HG02884 (cell line): Measurements from ENCODE around the gene C5orf63.
"Not testable (repeated sequence)": the region's sequence is repeated elsewhere in the genome, so short reads cannot be mapped to it uniquely, and the experiment has no call there.

Source experiments
- ATAC-seq: cut with Tn5 transposase; IDR thresholded peaks from one replicate; pipeline ENCODE4 v1.9.1; 2021; ENCODE audit warnings: mild to moderate bottlenecking, moderate library complexity; ENCODE audit not compliant: unreplicated experiment

C5orf63 gene

DNA sequence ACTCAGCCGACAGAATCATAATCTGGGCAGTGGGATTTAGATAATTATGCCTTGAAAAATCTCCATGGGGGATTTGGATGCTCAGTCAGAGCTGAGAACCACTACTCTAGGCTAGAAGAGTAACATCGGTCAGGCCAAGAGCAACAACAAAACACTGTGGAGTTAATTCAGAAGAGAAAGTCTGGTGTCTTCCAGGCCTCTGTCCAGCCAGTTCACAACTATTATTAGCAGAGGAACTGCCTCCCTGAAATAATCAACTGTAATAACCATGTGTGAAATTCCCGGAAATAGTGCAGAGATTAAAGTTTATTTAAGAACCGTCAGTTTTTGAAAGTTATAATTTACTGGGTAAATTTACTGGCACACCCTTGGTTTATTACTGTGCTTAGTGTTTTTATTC, 34.8 kb downstream of the C5orf63 start:
- ATAC-seq = no peak

DNA sequence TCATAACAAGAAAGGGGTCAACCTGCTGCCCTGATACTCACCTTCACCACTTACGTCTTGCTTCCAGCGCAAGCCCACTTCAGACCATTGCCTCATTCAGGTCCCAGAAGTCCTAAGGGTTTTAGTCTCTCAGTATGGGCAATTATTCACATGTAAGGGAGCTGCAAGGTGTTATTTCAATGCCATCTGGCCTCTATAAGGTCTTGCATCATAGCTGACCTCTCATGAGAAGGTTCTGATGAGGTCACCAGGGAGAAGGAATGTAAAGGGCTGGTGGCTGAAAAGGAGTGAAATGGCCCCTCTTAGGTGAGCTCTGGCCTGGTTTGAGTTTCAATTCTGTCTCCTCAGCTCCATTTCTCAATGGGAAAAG, 41.5 kb downstream of the C5orf63 start:
- no peak for ATAC-seq

DNA sequence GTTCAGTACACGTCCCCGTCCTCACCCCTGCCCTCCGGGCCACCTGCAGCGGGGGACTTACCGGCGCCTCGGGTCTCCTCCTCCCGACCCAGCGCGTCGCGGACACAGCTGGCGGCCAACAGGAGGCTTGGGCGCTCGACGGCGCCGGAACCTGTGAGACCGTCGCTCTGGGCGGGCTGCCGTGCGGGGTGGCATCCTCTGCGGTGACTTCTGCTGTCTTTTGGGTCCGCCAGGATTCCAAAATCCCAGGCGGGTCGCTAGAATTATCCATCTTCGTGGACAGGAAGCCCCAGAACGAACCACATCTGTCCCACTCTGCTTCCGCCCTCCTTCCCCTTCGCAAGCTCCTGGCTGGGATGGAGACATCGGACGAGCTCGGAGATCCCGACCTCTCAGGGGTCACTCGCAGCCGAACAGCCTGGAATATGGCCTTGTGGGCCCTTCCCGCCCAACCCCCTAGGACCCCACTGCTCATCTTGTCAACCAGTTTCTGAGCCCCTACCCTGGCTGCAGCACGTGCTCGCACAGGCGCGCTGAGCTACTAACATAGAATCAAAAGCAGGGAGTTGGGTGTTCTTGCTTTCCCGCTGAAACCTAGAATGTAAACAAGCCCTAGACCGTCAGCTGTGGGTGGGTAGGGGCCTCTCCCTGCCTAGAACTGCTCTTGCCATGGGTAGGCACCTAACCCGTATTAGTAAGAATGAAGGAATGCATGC, 42.0 kb downstream of the C5orf63 start:
- ATAC-seq = no peak

DNA sequence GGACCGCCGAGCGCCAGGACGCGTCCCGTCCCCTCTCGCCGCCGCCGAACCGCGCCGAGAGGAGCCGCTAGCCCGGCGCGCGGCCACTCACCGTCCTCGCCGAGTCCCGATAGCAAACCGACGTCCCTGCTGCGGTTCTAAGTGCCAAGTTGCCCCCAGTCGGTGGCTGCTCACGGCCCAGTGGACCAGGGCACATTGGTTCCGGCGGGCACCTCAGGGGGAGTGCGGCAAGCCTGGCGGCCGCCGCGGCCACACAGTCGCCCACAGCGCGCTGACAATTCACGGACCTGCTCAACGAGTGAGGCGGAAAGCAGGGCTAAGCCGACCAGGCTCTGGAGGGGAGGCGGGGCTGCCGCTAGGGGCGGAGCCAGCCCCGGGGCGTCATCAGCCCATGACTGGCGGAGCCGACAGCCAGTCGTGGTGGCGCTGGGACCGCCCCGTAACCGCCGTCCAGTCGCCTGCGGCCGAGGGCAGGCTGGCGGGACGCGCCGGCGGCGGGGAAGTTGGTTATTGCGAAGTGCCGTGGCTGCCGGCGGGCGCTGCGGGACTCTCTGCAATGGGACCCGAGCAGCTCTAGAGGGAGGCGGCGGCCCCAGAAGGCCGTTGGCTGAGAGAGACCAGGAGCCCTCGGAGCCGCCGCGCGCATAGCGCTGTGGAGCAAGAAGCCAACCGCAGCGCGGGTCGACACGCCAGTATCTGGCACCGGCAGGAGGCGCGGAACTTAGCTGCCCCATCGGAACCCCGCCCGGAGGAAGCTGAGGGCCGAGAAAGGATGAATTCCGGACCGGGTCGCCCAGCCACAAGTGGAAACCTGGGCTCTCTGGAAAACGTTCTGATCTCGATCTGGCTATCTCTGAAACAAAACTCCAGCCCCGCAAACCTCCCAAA, 42.8 kb downstream of the C5orf63 start, which contains the start of gene MARCHF3:
Gene MARCHF3, minus strand, starts transcription at position 300 of the 888 bp plus-strand sequence. CDS start 112,387 bp downstream, outside the sequence.
- ATAC-seq = peak; percentile 93

DNA sequence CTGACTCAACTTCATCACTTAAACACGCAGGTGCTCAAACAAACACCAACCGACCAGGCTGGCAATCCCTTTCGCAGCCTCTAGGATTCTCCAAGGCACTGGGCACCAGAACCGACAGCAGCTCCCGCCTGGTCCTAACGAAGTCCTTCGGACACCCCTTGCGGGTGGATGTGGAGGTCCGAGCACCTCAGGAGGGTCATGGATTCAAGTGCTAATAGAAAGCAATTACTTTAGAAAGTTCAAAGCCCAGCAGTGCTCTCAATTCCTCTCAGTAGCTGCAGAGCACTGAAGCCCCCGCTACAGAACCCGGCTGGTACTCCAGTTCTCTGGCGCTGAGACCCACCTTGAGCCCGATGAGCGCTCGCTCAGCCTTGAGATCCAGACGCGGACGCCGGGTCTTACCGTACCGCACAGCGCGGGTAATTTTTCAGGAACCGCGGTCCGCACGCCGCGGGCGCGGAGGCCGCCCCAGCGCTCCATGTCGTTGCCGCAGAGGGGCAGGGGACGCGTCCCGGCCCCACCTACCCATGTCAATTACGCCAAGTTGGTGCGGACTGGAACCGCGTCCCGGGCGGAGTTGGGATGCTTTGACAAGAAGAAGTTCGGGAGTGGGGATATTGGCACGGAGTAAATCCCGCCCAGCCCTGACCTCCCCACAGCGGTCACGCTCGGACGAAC, 43.6 kb downstream of the C5orf63 start:
- peak; percentile 18 for ATAC-seq

DNA sequence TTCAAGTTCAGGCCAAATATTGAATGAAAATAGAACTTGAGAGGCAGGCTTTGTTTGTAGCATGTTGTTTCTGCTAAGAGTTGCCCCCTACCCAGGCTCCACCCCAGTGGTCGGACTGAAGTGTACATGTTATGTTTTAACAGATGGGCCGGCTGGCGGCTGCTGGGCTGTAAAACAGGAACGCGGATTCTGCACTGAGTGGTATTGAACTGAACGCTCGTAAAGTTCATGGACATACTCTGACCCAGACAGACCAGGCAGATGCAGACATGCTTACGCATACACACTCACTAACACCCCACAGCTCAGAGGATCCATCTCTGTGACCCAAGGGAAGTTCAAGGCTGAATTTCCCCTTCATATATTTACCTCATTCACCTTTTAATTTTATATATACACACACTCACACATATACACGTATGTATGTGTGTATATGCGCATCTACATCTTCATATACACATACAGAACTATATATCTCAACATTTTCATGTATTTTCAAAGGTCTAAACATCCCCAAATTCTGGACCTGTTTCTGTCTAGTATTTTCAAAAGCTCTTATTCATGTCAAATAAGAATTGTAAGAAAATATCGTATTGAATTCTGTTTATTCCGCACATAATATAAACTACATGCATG, 44.4 kb downstream of the C5orf63 start:
- ATAC-seq = no peak

DNA sequence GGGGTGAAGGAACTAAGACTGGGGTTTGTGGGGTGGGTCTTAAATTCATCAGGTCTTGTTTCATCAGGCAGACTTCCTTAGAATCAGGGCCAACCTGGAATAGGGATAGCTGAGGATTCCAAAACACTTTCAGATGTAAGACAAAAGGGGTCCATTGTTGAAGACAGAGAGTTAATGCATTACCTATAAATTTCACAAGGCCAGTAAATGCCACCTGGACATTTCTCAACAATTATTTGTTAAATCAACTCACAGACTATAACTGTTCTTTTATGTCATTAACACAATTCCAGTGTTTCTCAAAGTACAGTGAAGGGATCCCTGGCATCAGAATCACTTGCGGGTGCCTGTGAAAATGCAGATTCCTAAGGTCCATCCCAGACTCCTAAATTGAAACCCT, 45.8 kb downstream of the C5orf63 start:
- ATAC-seq = no peak

DNA sequence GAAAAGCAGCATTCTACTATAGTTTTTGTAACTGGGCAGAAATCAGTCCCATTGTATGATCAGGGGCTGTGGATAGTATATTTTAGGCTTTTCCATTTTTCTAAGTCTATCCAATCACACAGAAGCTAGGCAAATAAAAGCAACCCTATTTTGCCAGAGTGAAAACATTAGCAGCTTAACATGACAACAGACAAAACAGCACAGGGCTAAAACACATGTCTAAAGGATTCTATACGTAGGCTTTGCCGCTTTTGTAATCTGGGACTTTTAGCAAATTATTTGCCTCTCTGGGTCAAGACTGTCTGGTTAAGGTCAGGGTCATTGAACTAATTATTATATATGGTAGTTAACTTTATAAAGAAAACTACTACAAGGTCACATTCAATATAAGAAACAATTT, 47.1 kb downstream of the C5orf63 start:
- no peak for ATAC-seq

DNA sequence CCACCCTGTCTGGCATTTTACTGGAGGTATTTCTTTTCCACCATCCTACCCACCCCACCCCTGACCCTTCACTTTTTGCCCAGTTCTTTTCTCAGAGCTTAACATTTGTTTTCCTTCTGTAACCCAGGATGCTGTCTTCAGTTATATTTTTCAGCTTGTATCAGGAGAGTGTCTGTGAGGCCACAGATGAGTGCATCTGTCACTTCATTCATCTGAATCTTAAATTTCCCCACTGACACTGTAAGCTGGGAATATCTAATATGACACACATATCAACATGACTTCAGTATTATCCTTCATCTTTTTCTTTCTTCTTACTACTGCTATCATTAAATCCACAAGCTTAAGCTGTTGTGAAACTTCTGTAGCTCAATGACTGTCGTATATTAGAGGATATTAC, 47.8 kb downstream of the C5orf63 start:
- no peak for ATAC-seq

DNA sequence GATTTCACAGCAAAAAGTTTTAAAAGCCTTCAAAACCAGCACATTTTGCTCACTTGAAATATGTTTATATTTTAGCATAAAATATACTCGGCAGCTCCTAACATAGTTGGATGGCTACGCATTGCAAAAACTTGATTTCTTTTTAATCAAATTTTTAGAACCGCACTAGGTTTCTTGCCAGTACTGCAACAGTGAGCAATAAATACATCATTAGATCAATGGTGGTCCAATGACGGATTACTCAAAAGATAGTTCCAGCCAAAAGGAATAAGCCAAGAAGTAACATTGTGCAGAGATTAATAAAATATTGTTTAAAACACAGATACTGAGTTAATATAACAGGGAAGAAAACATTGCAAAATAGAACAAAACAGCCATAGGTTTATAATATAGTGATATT, 48.5 kb downstream of the C5orf63 start:
- no peak for ATAC-seq

DNA sequence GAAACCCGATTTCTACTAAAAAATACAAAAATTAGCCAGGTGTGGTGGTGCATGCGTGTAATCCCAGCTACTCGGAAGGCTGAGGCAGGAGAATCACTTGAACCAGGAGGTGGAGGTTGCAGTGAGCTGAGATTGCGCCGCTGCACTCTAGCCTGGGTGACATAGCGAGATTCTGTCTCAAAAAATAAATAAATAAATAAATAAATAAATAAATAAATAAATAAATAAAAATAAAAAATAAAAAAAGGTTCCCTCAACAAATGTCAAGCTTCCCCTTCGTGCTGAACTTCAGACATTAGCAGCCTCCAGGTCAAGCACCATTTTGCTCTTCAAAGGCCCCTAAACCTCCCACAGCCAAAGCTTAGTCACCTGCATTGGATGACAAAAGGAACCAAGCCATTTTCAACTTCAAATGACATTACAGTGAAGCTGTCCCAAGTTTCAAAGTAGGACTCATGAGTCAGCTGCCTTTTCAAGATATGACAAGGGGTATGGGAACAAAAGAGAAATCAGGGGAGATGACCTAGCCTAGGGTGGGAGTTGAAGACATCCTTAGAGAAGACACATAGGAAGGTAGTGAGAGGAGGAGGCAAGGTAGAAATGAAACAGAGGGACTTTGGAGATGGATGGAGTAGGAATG, 49.6 kb downstream of the C5orf63 start:
- not testable (repeated sequence) for ATAC-seq

DNA sequence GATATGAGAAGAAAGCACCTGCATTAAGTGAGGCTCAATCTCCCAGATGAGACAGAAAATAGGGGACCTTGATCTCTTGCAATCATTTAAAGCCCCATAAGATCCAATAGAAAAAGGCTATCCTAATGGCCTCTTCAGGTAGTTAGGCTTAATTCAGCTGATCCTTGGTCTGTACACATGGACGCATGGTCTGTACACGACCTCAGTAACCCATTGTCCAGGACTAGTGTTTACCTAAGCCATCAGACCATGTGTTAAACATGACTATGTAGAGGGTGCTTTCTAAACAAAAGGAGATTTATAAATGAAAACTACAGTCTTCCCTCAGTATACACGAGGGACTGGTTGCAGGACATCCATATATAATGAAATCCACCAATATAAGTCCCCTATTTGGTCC, 50.5 kb downstream of the C5orf63 start:
- no peak for ATAC-seq

DNA sequence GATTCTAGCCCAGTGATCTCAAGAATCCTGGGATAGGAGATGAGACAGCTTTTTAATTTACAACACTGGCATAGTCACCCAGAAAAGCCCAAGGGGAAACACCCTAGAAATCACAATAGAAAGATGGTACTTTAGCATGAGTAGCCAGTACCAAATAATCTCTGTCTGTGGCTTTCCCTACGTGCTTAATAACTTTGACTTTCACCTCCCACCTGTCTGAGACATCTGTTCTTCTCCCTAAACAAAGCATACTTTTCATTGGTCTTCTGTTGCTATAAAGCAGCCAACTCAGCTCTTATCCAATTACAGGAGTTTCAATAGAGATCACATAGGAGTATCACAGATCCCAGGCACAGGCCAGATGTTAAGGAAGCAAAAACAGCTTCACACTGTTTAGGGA, 53.4 kb downstream of the C5orf63 start:
- peak; percentile 69 for ATAC-seq

DNA sequence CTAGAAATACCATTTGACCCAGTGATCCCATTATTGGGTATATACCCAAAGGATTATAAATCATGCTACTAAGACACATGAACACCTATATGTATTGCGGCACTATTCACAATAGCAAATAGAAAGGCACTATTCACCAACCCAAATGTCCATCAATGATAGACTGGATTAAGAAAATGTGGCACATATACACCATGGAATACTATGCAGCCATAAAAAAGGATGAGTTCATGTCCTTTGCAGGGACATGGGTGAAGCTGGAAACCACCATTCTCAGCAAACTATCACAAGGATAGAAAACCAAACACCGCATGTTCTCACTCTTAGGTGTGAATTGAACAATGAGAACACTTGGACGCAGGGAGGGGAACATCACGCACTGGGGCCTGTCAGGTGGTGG, 56.6 kb downstream of the C5orf63 start:
- not testable (repeated sequence) for ATAC-seq

DNA sequence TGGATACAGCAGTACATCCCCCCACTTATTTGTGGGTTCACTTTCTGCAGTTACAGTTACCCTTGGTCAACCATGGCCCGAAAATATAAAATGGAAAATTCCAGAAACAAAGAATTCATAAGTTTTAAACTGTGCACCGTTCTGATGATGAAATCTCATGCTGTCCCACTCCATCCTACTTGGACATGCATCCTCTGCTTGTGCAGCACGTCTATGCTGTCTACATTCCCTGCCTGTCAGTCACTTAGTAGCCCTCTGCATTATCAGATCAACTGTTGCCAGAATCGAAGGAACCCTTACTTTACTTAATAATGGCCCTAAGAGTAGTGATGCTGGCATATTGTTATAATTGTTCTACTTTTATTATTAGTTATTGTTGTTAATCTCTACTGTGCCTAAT, 57.6 kb downstream of the C5orf63 start:
- no peak for ATAC-seq

DNA sequence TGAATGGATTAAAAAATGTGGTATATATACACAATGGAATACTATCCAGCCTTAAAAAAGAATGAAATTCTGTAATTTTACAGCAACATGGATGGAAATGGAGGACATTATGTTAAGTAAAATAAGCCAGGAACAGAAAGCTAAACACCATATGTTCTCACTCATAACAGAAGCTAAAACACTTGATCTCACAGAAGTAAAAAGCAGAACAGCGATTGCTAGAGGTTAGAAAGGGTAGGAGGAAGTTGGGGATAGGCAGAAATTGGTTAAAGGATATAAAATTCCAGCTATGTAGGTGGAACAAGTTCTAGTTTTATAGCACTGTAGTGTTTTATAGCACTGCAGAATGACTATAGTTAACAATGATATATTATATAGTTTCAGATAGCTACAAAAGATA, 58.7 kb downstream of the C5orf63 start:
- ATAC-seq = peak; percentile 43

DNA sequence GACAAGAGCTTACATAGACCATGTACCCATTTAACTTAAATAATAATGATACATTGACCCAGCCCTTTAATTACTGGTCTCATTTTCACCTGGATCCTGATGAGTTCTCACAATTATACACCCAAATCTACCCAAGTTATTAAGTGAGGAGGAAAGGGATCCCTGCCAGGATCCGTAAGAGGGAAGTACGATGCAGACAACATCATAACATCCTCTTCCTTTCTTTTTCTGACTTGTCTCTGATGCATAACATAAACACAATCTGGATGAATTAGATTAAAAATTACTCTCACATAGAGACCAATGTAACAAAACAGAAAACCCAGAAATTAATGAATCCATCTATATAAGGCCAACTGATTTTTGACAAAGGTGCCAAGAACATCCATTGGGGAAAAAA, 59.9 kb downstream of the C5orf63 start:
- ATAC-seq = no peak

DNA sequence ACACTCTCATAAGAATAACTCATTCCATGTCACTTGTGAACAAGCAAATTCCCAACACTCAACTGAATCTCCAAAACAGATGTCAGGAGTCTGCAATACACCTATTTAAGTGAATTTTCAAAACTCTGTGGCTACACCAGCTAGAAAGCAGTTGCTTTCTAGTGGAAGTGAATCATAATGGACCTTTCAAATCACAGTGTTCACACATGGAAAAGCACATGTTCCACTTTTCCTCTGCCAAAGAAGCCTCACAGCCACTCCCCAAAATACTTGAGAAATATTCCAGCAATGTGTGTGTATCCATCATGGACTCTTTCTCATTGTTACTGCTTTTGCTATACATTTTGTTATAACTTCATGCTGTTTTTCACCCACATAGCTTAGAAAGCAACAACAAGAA, 60.4 kb downstream of the C5orf63 start:
- no peak for ATAC-seq

DNA sequence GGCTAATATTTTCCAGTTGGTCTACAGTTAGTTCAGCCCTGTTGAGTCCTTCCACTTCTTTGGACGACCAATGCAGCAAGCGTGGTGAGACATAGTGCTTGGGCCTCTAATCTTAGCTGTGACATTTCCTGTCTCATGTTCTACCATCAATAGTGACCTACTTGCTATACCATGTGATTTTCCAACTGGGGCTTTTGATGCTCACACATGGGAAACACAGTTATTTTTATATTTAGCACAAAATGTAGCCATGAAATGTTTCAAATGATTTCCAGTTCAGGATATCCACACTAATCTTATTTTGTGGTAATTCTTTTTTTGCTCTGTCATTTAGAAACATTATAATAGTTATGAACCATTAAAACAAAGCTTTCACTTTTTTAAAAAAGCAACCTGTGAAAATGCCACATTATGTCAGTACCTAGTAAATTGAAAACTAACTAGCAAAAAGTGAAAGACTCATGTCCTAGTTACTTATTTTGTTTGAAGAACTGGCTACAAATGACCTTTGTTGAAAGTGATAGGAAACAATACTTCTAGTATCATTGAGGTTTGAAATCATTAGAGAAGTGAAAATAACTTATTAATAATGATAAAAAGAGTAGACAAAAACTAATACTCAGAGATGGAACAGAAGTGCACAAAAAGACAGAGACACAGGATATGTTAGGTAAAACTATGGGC, 61.2 kb downstream of the C5orf63 start:
- peak; percentile 65 for ATAC-seq

DNA sequence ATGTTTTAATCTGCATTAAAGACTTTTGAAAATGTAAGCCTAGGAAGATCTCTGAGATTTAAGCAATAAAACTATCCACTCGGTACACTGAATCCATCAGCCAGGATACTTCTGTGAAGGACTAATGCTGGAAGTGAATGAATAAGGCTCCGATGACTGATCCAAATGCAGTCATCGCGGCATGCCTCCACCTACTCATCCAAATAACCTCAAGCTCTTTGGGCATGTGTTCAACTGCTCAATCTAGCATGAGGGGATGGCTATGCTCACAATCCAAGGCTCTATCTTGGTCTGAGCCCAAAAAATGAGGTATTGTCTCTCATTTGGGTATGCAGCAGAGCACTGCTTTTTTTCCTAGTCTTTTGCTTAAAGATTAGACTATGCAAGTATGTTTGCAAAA, 62.1 kb downstream of the C5orf63 start:
- ATAC-seq = no peak
